HG02610 (cell line): Measurements from ENCODE around the gene ASPDH.

Experiments
- ATAC-seq: cut with Tn5 transposase; IDR thresholded peaks from one replicate; pipeline ENCODE4 v1.9.1; 2021; ENCODE audit warnings: mild to moderate bottlenecking, moderate library complexity; ENCODE audit not compliant: unreplicated experiment

Gene ASPDH

DNA sequence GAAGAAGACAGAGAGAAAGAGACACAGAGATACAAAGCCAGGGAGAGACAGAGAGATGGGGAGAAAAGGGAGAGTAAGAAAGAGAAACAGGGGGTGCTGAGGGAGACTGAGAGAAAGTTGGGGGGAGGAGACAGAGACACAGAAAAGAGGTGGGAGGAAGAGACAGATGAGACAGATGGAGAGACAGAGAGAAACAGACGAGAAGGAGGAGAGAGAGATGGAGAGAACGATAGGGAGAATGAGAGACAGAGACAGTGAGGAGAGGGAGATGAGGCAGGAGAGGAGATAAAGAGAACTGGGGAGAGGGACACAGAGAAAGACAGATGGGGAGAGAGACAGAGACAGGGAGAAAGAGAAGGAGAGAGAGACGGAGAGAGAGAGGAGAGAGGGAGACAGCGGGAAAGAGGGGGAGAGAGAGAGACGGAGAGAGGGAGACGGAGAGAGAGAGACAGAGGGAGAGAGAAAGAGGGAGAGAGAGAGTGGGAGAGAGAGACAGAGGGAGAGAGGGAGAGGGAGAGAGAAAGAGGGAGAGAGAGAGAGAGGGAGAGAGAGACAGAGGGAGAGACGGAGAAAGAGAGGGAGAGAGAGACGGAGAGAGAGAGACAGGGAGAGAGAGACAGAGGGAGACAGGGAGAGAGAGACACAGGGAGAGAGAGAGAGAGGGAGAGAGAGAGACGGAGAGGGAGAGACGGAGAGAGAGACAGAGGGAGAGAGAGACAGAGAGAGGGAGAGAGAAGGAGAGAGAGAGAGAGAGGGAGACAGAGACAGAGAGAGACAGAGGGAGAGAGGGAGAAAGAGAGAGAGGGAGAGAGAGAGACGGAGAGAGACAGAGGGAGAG lies 15.3 kb downstream of the ASPDH start:
- no peak for ATAC-seq

DNA sequence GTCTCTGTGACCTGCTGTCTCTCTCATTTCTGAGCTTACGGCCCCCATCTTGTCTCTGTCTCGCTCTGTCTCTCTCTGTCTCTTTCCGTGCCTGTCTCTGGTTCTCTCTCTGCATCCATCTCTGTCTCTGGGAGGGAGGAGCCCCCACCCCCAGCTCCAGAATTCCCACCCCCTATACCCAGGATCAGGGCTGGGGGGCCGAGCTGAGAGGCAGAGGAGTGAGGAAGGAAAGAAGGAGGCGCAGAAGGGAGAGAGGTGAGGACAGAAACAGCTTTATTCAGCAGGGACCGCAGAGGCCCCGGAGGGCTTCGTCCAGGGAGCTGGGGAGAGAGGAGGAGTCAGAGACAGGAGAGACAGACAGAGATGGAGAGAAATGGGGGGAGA lies 16.7 kb downstream of the ASPDH start:
- no peak for ATAC-seq

DNA sequence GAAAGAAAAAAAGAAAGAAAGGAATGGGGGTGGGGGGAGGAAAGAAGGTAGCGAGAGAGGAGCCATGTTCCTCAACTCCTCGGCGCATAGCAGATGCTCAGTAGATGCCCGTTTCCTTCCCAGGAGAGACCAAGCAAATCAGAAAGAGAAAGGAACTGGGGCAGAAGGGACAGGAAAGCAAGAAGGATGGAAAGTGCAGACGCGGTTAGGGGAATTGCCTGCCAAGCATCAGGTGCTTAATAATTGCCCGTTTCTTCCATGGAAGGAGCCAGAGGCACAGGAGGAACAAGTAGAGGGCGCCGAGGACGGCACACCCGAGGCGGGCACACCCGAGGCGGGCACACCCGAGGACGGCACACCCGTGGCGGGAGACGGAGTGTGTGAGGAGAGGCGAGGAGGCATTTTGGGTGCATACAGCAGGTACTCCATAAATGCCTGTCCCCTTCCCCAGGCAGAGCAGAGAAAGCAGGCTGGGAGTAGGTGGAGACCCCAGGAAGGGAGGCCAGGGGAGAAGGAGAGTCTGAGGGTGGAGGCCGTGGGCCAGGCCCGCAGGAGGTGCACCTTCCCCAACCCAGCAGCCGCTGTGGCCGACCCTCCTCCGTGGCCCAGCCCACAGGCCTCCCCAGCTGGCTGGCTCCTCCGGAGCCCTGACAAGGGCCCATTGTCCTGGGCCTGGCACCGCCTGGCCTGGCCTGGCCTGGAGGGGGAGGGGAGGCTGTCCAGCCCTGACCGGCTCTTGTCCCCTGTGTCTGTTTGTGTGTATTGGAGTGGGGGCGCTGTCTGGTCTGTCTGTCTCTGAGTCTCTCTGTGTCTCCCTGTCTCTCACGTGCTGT lies 17.3 kb downstream of the ASPDH start:
- no peak for ATAC-seq

DNA sequence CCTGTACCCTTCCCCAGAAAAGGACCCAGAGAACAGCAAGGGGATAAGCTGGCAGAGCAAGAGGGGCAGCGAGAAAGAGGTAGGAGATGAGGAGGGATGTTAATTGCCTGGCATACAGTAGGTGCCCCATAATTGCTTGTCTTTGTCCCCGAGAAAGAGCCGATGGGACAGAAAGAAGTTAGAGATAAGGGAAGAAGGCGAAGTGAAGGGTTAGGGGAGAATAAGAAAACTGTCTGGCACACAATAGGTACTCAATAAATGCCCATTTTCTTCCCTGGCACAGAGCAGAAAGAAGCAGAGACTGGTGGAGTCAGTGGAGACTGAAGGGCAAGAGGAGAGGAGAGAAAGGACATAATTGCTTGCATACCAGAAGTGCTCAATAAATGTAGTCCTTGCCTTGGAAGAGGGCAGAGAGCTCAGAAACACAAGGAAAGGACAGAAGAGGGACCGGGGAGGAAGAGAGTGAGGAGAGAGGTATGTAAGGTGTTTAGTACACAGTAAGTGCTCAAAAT lies 18.6 kb downstream of the ASPDH start:
- no peak for ATAC-seq

DNA sequence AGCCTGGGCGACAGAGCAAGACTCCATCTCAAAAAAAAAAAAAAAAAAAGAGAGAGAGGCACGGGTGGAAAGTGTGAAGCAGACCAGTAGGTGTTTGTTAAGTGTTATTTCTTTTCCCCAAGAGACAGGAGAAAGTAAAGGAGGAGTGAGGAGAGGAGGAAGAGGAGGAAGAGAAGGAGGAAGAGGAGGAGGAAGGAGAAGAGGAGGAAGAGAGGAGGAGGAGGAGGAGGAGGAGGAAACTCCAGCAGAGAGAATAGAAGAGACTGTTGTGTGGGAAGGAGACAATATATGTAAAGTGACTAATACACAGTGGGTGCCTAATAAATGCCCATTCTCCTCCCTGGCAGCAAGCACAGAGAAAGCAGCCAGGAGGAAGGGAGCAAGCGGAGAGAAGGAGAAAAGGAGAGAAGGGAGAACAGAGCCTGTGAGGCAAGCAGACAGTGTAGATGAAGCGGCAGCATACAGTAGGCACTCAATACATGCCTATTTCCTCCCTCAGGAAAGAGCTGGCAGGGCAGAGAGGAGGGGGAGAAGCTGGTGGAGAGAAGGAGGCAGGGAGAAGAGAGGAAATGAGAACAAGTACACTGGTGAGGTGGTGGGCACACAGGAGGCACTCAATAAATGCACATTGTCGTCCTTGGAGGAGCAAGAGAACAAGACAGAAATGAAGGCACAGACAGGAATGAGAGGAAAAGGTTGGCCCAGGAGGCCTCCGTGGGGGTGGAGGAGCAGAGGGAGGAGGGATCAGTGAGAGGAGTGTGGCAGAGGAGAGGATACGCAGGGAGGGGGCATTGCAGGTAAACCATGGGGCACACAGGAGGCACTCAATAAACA lies 19.3 kb downstream of the ASPDH start:
- no peak for ATAC-seq

DNA sequence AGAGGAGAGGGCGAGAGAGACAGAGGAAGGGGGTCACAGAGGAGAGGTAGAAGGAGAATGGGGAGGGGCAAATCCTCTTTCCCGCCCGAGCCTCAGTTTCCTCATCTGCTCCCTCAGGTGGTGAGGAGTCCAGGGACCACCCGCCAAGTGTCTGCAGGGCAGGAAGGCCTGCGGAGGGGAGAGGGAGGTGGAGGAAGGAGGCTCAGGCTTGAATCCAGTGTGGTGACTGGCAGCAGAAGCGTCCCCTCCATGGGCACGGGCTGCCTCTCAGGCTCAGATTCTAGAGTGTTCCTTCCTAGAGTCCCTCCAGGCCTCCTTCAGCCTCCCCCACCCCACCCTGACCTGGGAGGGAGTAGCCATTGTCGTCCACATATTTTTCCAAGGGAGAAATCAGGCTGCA lies 20.5 kb downstream of the ASPDH start:
- ATAC-seq, result no peak

DNA sequence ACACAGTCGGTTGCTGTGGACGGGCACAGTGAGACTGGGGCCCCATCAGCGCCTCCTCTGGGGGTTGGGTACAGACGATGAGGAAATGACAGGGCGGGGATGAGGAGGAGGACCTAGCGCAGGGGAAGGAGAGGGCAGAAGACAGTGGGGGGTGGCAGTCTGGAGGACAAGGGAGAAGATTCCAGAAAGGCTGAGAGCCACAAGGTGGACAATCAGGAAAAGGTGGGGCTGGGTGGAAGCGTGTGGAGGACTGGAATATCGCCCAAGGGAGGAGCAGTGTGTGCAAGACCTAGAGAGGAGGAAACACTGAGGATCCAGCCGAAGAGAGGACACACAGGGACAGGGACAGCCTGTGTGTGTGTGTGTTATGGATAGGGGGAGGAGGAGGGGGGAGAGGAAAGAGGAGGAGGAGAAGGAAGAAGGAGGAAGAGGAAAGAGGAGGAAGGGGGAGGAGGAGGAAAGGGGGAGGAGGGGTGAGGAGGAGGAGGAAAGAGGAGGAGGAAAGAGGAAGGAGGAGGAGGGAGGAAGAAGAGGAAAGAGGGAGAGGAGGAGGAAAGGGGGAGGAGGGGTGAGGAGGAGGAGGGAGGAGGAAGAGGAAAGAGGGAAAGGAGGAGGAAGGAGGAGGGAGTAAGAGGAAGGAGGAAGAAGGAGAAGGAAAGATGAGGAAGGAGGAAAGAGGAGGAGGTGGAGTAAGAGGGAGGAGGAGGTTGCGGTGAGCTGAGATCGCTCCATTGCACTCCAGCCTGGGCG lies 21.2 kb downstream of the ASPDH start:
- no peak for ATAC-seq

DNA sequence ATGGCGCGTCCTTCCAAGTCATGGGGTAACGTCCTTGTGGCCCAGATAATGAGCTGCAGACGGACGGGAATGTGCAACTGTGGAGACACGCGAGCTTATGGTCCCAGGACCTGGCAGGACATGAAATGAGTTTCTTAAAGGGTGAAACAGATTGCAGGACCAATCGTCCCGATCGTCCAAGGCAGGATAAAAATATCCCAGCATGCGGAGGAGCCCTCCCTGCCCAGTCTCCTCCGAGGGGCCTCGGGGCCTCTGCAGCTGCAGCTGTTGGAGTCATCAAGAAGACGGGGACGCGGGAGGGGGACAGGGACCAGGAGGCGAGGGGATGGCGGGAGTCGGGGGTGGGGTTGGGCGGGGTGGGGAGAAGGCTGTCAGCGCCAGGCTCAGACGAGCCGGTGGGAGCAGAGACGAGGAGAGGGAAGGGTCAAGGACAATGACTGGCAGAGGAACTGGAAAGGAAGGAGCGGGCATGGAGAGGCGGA lies 22.7 kb downstream of the ASPDH start:
- no peak for ATAC-seq

DNA sequence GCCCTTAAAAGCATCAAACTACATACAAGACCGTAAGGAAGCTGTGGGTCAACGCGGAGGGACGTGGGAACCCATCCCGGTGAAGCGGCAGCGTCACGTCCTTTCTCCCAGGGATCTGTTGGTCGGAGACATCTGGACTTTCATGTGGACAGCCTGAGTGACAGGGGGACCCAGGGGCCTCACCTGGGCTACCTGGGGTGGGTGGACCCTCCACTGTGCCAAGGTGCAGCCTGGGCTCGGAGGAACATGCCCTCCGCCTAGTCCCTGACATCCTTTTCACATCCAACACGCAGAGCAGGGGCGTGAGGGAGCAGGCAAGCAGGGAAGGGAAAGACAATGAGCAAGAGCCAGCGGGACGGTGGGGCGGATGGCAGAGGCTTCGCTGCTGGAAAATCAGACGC lies 23.3 kb downstream of the ASPDH start:
- ATAC-seq, result no peak

DNA sequence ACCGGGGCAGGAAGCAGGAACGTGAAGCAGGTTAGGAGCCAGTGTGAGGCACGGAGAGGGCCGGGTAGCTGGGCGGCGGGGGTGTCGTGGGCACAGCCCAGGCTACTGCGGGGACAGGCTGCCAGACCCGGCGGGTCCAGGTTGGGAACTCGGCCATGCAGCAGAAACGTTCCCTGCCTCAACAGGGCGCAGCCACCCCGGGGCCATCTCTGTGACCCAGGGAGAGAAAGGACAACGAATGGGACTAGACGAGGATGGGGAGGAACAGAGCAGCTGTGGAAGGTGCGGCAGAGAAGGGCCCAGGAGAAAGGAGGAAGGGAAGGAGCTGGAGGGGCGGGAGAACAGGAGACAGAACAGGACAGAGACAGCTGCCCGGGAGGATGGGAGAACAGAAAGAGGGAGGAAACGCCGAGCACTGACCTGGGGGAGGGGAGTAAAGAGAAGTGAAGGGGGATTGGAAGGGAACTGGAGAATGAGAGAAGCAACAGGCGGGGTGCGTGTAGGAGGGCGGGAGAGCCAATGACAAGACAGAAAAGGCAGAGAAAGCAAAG lies 24.2 kb downstream of the ASPDH start:
- ATAC-seq, result no peak

DNA sequence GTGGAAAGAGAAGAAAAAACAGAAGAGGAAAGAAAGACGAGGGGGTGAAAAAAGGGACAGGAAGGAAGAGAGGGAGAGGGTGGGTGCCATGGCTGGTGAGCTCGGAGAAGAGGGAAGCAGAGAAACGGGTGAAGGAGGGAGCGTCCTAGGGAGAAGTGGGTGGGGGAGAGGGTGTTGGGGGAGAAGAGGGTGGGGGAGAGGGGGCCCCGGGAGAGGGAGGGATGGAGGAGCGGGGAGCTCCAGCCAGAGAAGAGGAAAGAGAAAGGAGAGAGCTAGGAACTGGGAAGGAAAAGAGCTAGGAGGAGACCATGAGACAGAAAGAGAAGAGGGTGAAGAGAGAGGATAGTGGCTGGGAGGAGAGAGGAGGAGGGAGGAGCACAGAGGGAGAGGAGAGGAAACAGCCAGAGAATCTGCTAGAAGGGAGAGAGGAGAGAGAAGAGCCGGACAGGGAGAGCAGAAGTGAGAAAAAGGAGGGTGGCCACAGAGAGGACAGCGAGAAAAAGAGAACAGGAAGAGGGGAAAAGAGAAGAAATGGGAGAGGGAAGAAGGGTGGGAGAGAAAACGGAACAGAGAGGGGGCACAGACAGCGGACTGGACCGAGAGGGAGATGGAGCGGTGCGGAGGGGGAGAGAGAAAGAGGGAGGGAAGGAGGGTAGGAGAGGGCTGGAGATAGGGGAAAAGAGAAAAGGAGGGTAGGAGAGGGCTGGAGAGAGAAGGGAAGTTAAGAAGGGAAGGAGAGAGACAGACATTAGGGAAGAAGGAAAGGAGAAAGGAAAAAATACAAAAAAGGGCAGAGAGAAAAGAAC lies 25.1 kb downstream of the ASPDH start:
- no peak for ATAC-seq

DNA sequence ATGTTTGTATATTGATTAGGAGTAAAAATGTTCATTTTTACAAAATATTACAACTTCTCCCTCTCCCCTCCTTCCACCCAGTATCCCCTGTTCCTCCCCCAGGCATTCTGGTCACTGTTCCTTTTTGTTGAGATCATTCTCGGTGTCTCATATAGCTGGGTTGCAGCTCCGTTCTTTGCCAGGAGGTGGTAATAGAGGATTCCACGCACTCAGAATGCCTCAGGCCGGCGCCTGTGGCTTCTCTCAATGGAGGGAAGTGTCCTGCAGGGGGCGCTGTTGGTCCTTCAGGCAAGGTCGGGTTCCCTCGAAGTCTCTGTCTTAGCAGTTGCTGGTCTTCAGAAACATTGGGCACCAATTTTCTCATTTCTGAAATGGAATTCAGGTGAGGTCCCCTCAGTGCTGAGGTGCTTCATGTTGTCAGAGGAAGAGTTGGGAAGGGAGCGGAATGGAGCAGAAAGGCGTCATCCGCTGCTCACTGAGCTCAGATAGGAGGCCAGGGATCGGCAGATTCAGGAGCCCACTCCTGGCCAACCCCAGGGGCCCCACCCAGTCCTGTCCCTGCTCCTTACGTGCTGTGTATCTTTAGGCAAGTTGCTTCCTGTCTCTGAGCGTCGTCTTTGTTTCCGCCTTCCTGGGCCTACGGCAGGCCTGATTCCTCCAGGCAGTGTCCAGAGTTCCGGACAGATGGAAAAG lies 26.7 kb downstream of the ASPDH start:
- ATAC-seq, result no peak

DNA sequence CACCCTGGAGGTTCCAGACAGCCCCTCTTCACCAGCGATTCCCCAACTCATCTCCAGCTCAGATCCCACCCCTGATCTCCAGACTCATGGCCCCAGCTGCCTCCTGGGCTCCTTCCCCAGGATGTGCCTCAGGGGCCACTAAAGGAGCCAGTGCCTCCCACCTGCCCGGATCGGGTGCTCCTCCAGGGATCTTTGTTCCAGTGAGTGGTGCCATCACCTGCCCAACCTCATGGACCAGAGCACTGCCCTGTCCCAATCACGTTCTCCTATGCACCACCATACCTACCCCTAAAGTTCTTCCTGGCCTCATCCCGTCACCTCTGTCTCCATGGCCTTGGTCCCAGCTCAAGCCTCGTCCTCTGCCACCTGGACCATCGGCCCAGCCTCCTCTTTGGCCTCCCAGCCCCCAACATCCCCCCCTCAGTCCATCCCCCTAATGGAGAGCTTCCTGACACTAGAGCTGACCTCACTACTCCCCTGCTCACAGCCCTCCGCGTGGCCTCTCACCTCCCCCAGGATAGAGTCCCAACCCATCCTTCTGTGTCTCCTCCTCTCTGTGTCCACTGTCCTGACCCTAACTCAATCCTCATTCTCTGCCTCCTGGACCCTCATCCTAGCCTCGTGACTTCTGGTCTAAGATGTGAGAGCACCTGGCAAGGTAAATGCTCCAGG lies 28.3 kb downstream of the ASPDH start:
- ATAC-seq, result no peak

DNA sequence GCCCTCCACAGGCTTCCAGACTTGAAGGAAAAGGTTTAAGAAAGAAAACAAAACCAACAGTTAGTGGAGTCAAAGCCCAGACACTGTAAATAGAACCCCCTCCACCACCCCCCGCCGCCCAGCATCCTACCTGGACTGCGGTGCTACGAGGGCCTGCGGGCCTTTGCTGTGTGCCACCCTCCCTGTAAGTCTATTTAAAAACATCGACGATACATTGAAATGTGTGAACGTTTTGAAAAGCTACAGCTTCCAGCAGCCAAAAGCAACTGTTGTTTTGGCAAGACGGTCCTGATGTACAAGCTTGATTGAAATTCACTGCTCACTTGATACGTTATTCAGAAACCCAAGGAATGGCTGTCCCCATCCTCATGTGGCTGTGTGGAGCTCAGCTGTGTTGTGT lies 30.8 kb downstream of the ASPDH start:
- ATAC-seq, result no peak

DNA sequence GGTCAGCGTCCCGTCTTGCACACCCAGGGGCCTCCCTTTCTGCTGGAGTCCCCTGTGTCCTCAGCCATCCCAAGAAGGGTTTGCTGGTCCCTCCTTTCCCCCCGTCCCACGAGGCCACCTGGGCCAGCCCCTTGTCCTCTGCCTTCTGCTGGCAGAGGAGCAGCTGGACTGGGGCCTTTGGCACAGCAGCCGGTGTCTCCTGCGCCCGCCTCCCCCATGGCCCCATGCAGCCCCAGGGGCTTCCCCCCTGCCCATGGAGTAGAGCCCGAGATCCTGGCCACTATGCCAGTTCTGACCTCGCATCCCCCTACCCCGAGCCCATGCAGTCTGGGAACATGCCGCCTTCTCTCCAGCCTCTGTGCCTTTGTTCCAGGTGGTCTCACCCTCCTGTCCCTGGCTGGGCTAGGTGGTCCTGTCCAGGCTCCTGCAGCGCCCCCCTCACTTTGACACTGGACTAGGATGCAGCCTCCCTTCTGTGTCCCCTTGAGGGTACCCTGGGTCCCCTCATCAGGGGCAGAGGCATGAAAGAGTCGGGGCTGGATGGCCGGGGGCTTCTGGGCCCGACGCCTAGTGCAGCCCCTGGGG lies 31.4 kb downstream of the ASPDH start:
- no peak for ATAC-seq

DNA sequence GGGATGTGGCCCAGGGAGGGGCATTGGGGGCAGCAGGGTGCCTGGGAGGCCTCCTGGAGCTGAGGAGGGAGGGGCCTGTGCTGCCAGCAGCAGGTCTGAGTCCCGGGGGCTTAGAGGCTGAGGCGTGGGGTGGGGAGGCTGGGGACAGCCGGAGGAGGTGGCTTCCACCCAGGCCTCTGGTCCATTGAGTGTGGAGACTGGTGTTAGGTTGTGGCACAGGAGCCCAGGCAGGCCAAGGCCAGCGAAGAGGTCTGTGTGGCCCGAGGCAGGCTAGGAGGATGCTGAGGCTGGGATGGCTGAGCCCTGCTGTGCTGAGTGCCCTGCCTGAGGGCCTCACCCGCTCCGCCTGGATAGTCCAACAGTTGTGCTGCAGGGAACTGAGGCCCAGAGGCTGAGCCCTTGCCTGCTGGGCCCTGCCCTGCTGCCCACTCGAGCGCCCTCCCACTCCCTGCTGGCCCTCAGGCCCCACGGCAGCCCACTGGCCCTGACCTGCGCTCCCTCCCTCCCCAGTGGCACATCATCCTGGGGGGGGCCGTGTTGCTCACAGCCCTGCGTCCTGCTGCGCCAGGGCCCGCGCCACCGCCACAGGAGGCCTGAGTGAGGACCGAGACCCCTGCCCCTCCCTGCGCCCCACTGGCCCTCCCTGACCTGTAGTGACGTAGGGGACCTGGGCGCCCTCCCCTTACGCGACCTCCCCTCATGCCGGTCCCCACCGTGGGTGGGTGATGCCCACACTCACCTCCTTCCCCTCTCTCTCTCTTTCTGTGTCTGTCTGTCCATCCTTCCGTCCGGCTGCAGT lies 32.2 kb downstream of the ASPDH start:
- ATAC-seq, result no peak
